ENCODE measurements around the gene KCNG2. TPM values are rescaled to one million over a fixed set of nuclear protein-coding genes. Genes with fewer than 3 reads are reported as not detected.

The KCNG2 gene
- total and polyA plus RNA-seq, 2 of the 4 experiments (the other 2 are of a cell fraction): not detected

- no peak overlapping the region for H3K18ac ChIP-seq (ENCODE audit: low read depth, low read length)
- no peaks in the 10 kb centered on the region for H4K20me1 ChIP-seq (ENCODE audit: insufficient read depth, low read length)
- no peak overlapping the region for H2BK20ac ChIP-seq (ENCODE audit: low read depth, low read length)
- H2BK5ac ChIP-seq (ENCODE audit: low read depth, low read length, poor library complexity, severe bottlenecking): no peak overlapping the region
- H3K56ac ChIP-seq (ENCODE audit: extremely low read depth, insufficient read depth, low read length): no peak overlapping the region
- H2BK15ac ChIP-seq (ENCODE audit: low read depth, low read length): no peak overlapping the region
- H2AFZ ChIP-seq (replicated peaks; ENCODE audit: low read length, poor library complexity): no peak overlapping the region
- H3K4me3 ChIP-seq (ENCODE audit: insufficient read depth, low read depth, low read length): no peak overlapping the region
- H2BK120ac ChIP-seq (ENCODE audit: low read depth, low read length): no peak overlapping the region
- no peaks in the 10 kb centered on the region for H3K4me1 ChIP-seq (ENCODE audit: control insufficient read depth, insufficient read depth, low read length)
- TF ChIP-seq ELK1 (IDR thresholded peaks at IDR 0.05; ENCODE audit: borderline replicate concordance, low read depth, low read length): no peak
- no peak for TF ChIP-seq NFE2L2 (IDR thresholded peaks at IDR 0.05; ENCODE audit: low read depth, low read length)
- TF ChIP-seq, protein P1, sequence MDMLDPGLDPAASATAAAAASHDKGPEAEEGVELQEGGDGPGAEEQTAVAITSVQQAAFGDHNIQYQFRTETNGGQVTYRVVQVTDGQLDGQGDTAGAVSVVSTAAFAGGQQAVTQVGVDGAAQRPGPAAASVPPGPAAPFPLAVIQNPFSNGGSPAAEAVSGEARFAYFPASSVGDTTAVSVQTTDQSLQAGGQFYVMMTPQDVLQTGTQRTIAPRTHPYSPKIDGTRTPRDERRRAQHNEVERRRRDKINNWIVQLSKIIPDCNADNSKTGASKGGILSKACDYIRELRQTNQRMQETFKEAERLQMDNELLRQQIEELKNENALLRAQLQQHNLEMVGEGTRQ (IDR thresholded peaks at IDR 0.05; ENCODE audit: low read depth, low read length): no peak
- TF ChIP-seq, protein P2, sequence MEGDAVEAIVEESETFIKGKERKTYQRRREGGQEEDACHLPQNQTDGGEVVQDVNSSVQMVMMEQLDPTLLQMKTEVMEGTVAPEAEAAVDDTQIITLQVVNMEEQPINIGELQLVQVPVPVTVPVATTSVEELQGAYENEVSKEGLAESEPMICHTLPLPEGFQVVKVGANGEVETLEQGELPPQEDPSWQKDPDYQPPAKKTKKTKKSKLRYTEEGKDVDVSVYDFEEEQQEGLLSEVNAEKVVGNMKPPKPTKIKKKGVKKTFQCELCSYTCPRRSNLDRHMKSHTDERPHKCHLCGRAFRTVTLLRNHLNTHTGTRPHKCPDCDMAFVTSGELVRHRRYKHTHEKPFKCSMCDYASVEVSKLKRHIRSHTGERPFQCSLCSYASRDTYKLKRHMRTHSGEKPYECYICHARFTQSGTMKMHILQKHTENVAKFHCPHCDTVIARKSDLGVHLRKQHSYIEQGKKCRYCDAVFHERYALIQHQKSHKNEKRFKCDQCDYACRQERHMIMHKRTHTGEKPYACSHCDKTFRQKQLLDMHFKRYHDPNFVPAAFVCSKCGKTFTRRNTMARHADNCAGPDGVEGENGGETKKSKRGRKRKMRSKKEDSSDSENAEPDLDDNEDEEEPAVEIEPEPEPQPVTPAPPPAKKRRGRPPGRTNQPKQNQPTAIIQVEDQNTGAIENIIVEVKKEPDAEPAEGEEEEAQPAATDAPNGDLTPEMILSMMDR (conservative IDR thresholded peaks at IDR 0.05; ENCODE audit: low read depth, low read length): no peak
- no peak for TF ChIP-seq POLR2A (IDR thresholded peaks at IDR 0.05; ENCODE audit: low read depth, low read length)
- no peak for TF ChIP-seq MXI1 (IDR thresholded peaks at IDR 0.05; ENCODE audit: borderline replicate concordance, low read depth, low read length)
- TF ChIP-seq RFX5 (IDR thresholded peaks at IDR 0.05; ENCODE audit: low read depth, low read length): no peak
- no peak for TF ChIP-seq FOS (IDR thresholded peaks at IDR 0.05; ENCODE audit: low read depth, low read length)
- TF ChIP-seq CEBPB (IDR thresholded peaks at IDR 0.05; ENCODE audit: low read depth, low read length): no peak
- TF ChIP-seq MAZ (IDR thresholded peaks at IDR 0.05; ENCODE audit: borderline replicate concordance, low read depth, low read length): no peak
- no peak for TF ChIP-seq MAFK (IDR thresholded peaks at IDR 0.05; ENCODE audit: low read depth, low read length)
- TF ChIP-seq SMC3 (IDR thresholded peaks at IDR 0.05; ENCODE audit: low read depth, low read length): no peak
- TF ChIP-seq BHLHE40 (IDR thresholded peaks at IDR 0.05; ENCODE audit: low read depth, low read length): no peak
- no peak for TF ChIP-seq RAD21 (IDR thresholded peaks at IDR 0.05; ENCODE audit: low read length)
- no peak for TF ChIP-seq CHD1 (IDR thresholded peaks at IDR 0.05; ENCODE audit: low read depth, low read length)
- no peak for TF ChIP-seq RCOR1 (IDR thresholded peaks at IDR 0.05; ENCODE audit: insufficient replicate concordance, low read length)
- 82% methylated on average over 18 of the region's 32 CpGs; no CpG with 5 or more reads in 1 of the 2 experiments for WGBS, 2 experiments (ENCODE audit: extremely low coverage in 2 of 2, insufficient read length in 1 of 2)
- no peak overlapping the region for H3K23ac ChIP-seq (ENCODE audit: low read depth, low read length)
- ATAC-seq (ENCODE audit: low read depth) (no peak), DNase-seq (no peak)
- H4K5ac ChIP-seq (ENCODE audit: low read depth, low read length): no peak overlapping the region
- dilution Hi-C loops (cut with HindIII; ENCODE audit: low sequenced_read_pairs, unreplicated experiment): no loop called here
- no TSS peak for BruUV-seq (replicated peaks)
- H3K9me3 ChIP-seq (ENCODE audit: control insufficient read depth, insufficient read depth, low read length): peaks cover 8% of the 10 kb centered on the region
- H3K4me2 ChIP-seq (ENCODE audit: low read depth, low read length): no peak overlapping the region
- intact Hi-C loops (cut with micrococcal nuclease): no loop called here
- no peak overlapping the region for H3K9ac ChIP-seq (ENCODE audit: low read depth, low read length)
- ChIA-PET POLR2A (ENCODE audit: unreplicated experiment) (no interaction called here), CTCF (no interaction called here)
- H2AK9ac ChIP-seq (replicated peaks; ENCODE audit: low read depth, low read length, poor library complexity): no peak overlapping the region
- in situ Hi-C loops (cut with MboI; ENCODE audit: low sequenced_read_pairs): no loop called here
- no peak overlapping the region for H3K14ac ChIP-seq (replicated peaks; ENCODE audit: low read depth, low read length)
- H3K27ac ChIP-seq (ENCODE audit: insufficient read depth, low read length): no peak overlapping the region
- H3K4ac ChIP-seq (ENCODE audit: low read depth, low read length): no peak overlapping the region
- H3K27me3 ChIP-seq (ENCODE audit: control insufficient read depth, insufficient read depth, low read length): no peaks in the 10 kb centered on the region; the same call in 1 of the 2 replicates
- H3K79me1 ChIP-seq (ENCODE audit: low read depth in 1 of 2, low read length in 2 of 2): no peaks in the 10 kb centered on the region
- no peak overlapping the region for H4K8ac ChIP-seq (ENCODE audit: low read depth in 2 of 2, low read length in 2 of 2)
- H4K91ac ChIP-seq (ENCODE audit: insufficient read depth, low read depth, low read length): no peak overlapping the region
- H3K9me1 ChIP-seq (ENCODE audit: insufficient read depth, low read length): no peaks in the 10 kb centered on the region
- H2AK5ac ChIP-seq (ENCODE audit: low read depth, low read length): no peak overlapping the region
- no peaks in the 10 kb centered on the region for H3K36me3 ChIP-seq (ENCODE audit: control insufficient read depth, insufficient read depth, low read length)
Measured at GRCh38 chr18:79869591-79870300, 72.0 kb downstream of the KCNG2 start.

Data from IMR-90 (cell line).